HG02678 (cell line): ENCODE data around the gene MIOS.
A peak's percentile ranks its signal among the peaks of the same experiment; 100 is the strongest.
"Not testable (repeated sequence)": the region's sequence is repeated elsewhere in the genome, so short reads cannot be mapped to it uniquely, and the experiment has no call there.

ENCODE experiments used
- ATAC-seq: cut with Tn5 transposase; IDR thresholded peaks from one replicate; pipeline ENCODE4 v1.9.1; 2021; ENCODE audit warnings: mild to moderate bottlenecking, moderate library complexity; ENCODE audit not compliant: unreplicated experiment

The MIOS gene

GRCh38 chr7:7640221-7641128 is 73.8 kb downstream of the MIOS start, which contains the start of gene UMAD1:
TSS of gene UMAD1 (plus strand) at chr7:7640752. CDS start at chr7:7673372, 32,620 bp downstream.
- peak; percentile 96 for ATAC-seq

GRCh38 chr7:7641129-7641663 is 74.5 kb downstream of the MIOS start:
- ATAC-seq: peak; percentile 6

- no peak for ATAC-seq
These were observed 75.4 kb downstream of the MIOS start for GRCh38 chr7:7642081-7642480.

- no peak for ATAC-seq
These were observed 80.9 kb downstream of the MIOS start for GRCh38 chr7:7647495-7648036.

- ATAC-seq: no peak
These were observed 84.1 kb downstream of the MIOS start for GRCh38 chr7:7650682-7651206.

GRCh38 chr7:7651479-7651878 is 84.8 kb downstream of the MIOS start:
- ATAC-seq: no peak

- no peak for ATAC-seq
These were observed 86.3 kb downstream of the MIOS start for GRCh38 chr7:7652798-7653540.

- ATAC-seq: no peak
These were observed 87.0 kb downstream of the MIOS start for GRCh38 chr7:7653593-7654187.

GRCh38 chr7:7654964-7655715 is 88.5 kb downstream of the MIOS start:
- no peak for ATAC-seq

- not testable (repeated sequence) for ATAC-seq
These were observed 89.8 kb downstream of the MIOS start for GRCh38 chr7:7656459-7656858.
